ENCODE data around the gene ACSF2.

The ACSF2 gene

GRCh38 chr17:50522766-50523165, 96.7 kb downstream of the ACSF2 start:
- H3K9ac ChIP-seq (ENCODE audit: low read length): no peak overlapping the region
- no peaks in the 10 kb centered on the region for H3K9me2 ChIP-seq (replicated peaks; ENCODE audit: insufficient read depth, low read length)
- no peaks in the 10 kb centered on the region for H3K9me3 ChIP-seq (replicated peaks; ENCODE audit: insufficient read depth, low read length)
- H3K4me3 ChIP-seq (ENCODE audit: low read length): no peak overlapping the region
- no peak overlapping the region for H3K27ac ChIP-seq (ENCODE audit: low read length)
- no peaks in the 10 kb centered on the region for H3K36me3 ChIP-seq (replicated peaks; ENCODE audit: insufficient read depth, low read length)
- H3F3A ChIP-seq (ENCODE audit: insufficient read depth, low read length): no peaks in the 10 kb centered on the region
- no peak overlapping the region for H2AFZ ChIP-seq (ENCODE audit: low read length)
- DNase-seq: no peak
- no peaks in the 10 kb centered on the region for H3K27me3 ChIP-seq (replicated peaks; ENCODE audit: insufficient read depth, low read length)
- no peak overlapping the region for H3K4me2 ChIP-seq (ENCODE audit: low read depth, low read length)
- no peaks in the 10 kb centered on the region for H3K4me1 ChIP-seq (ENCODE audit: low read length)
- TF ChIP-seq EZH2 (optimal IDR thresholded peaks at IDR 0.05; ENCODE audit: low read depth, low read length): no peak
- no peak for TF ChIP-seq EZH2phosphoT487 (IDR thresholded peaks at IDR 0.05; ENCODE audit: low read length)
- TF ChIP-seq, protein P1, sequence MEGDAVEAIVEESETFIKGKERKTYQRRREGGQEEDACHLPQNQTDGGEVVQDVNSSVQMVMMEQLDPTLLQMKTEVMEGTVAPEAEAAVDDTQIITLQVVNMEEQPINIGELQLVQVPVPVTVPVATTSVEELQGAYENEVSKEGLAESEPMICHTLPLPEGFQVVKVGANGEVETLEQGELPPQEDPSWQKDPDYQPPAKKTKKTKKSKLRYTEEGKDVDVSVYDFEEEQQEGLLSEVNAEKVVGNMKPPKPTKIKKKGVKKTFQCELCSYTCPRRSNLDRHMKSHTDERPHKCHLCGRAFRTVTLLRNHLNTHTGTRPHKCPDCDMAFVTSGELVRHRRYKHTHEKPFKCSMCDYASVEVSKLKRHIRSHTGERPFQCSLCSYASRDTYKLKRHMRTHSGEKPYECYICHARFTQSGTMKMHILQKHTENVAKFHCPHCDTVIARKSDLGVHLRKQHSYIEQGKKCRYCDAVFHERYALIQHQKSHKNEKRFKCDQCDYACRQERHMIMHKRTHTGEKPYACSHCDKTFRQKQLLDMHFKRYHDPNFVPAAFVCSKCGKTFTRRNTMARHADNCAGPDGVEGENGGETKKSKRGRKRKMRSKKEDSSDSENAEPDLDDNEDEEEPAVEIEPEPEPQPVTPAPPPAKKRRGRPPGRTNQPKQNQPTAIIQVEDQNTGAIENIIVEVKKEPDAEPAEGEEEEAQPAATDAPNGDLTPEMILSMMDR (IDR thresholded peaks at IDR 0.05; ENCODE audit: low read length): no peak
- no peaks in the 10 kb centered on the region for H3K79me2 ChIP-seq (ENCODE audit: low read length)
- no peaks in the 10 kb centered on the region for H4K20me1 ChIP-seq (ENCODE audit: insufficient read depth, low read length)

DNA sequence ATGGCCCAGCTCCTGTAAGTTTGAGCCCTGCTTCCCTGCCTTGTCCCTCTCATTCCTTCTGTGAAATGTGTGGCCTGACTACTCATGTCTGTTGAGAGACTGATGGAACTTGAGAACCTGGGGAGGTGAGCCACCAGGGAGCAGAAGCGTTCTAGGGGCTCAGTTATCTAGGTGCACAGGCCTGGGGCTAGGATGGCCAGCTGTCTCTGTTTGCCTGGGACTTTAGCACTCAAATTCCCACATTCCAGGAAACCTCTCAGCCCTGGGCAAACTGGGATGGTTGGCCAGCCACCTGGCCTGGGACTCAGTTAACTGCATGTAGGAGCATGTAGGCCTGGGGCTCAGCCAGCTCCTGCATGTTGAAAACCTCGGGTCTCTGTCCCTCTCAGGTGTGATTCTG, 97.2 kb downstream of the ACSF2 start:
- H3K79me2 ChIP-seq (ENCODE audit: low read length): no peaks in the 10 kb centered on the region
- no peaks in the 10 kb centered on the region for H3K27me3 ChIP-seq (replicated peaks; ENCODE audit: insufficient read depth, low read length)
- H4K20me1 ChIP-seq (ENCODE audit: insufficient read depth, low read length): no peaks in the 10 kb centered on the region
- TF ChIP-seq EZH2phosphoT487 (IDR thresholded peaks at IDR 0.05; ENCODE audit: low read length) (no peak), EZH2 (optimal IDR thresholded peaks at IDR 0.05; ENCODE audit: low read depth, low read length) (no peak)
- TF ChIP-seq, protein P1 (IDR thresholded peaks at IDR 0.05; ENCODE audit: low read length): no peak
- no peaks in the 10 kb centered on the region for H3K4me1 ChIP-seq (ENCODE audit: low read length)
- H3K4me3 ChIP-seq (ENCODE audit: low read length): no peak overlapping the region
- no peak for DNase-seq
- H3K9me2 ChIP-seq (replicated peaks; ENCODE audit: insufficient read depth, low read length): no peaks in the 10 kb centered on the region
- H2AFZ ChIP-seq (ENCODE audit: low read length): no peak overlapping the region
- H3F3A ChIP-seq (ENCODE audit: insufficient read depth, low read length): no peaks in the 10 kb centered on the region
- no peak overlapping the region for H3K27ac ChIP-seq (ENCODE audit: low read length)
- no peaks in the 10 kb centered on the region for H3K36me3 ChIP-seq (replicated peaks; ENCODE audit: insufficient read depth, low read length)
- no peak overlapping the region for H3K4me2 ChIP-seq (ENCODE audit: low read depth, low read length)
- no peaks in the 10 kb centered on the region for H3K9me3 ChIP-seq (replicated peaks; ENCODE audit: insufficient read depth, low read length)
- no peak overlapping the region for H3K9ac ChIP-seq (ENCODE audit: low read length)
